Measurements from ENCODE around the gene MAP2K5.
A peak's percentile ranks its signal among the peaks of the same experiment; 100 is the strongest.

The MAP2K5 gene

DNA sequence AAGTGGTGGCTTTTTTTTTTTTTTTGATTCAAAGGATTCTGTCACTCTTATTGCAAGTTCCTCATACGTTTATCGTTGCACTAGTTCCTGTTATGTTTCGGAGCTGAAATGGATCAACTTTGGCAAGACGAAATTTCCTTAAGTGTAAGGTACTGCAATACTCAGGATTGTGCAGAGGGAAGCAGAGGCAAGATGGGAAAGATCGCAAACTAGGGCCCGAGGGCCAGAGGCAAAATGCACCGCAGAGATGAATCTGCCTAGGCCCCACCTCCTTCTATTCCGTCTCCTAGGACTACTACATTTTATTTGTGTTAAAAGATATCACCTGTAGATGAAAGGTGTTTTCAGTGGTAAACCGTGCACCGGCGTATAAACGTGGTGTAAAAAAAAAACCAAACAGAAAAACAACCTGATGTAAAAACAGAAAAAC, 297.0 kb downstream of the MAP2K5 start (continued):
- TF ChIP-seq, protein P1, sequence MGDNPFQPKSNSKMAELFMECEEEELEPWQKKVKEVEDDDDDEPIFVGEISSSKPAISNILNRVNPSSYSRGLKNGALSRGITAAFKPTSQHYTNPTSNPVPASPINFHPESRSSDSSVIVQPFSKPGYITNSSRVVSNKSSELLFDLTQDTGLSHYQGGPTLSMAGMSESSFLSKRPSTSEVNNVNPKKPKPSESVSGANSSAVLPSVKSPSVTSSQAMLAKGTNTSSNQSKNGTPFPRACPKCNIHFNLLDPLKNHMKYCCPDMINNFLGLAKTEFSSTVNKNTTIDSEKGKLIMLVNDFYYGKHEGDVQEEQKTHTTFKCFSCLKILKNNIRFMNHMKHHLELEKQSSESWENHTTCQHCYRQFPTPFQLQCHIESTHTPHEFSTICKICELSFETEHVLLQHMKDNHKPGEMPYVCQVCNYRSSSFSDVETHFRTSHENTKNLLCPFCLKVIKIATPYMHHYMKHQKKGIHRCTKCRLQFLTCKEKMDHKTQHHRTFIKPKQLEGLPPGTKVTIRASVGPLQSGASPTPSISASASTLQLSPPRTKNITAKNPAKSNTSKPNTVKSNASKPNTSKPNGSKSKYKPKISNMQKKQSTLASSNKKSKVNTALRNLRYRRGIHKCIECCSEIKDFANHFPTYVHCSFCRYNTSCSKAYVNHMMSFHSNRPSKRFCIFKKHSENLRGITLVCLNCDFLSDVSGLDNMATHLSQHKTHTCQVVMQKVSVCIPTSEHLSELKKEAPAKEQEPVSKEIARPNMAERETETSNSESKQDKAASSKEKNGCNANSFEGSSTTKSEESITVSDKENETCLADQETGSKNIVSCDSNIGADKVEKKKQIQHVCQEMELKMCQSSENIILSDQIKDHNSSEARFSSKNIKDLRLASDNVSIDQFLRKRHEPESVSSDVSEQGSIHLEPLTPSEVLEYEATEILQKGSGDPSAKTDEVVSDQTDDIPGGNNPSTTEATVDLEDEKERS (tag by site-specific recombination; IDR thresholded peaks at IDR 0.05) = no peak
- TF ChIP-seq ZNF266 (tag by site-specific recombination; IDR thresholded peaks at IDR 0.05; ENCODE audit: low read depth) (no peak), ZNF433 (tag by site-specific recombination; IDR thresholded peaks at IDR 0.05; ENCODE audit: low read depth) (no peak), ZNF23 (tag by site-specific recombination; IDR thresholded peaks at IDR 0.05; ENCODE audit: borderline replicate concordance) (no peak), ZNF639 (tag by site-specific recombination; IDR thresholded peaks at IDR 0.05) (no peak), ELK4 (IDR thresholded peaks at IDR 0.05; ENCODE audit: borderline replicate concordance, low read depth, low read length) (no peak), ZNF155 (tag by site-specific recombination; IDR thresholded peaks at IDR 0.05) (no peak), ZNF140 (tag by site-specific recombination; IDR thresholded peaks at IDR 0.05) (no peak; the same call in 1 of the 2 replicates), ZNF555 (tag by site-specific recombination; conservative IDR thresholded peaks at IDR 0.05) (no peak), ZNF621 (tag by site-specific recombination; IDR thresholded peaks at IDR 0.05) (no peak), ZNF664 (tag by site-specific recombination; IDR thresholded peaks at IDR 0.05) (no peak), ZFP69B (tag by site-specific recombination; IDR thresholded peaks at IDR 0.05) (peak; percentile 79), KLF9 (tag by site-specific recombination; IDR thresholded peaks at IDR 0.05; ENCODE audit: low read depth) (no peak), ZNF580 (tag by site-specific recombination; IDR thresholded peaks at IDR 0.05) (0 out of 2 replicates have a peak, but pooled peaks have one; percentile 1), ZNF843 (tag by site-specific recombination; IDR thresholded peaks at IDR 0.05) (no peak), ZNF37A (tag by site-specific recombination; IDR thresholded peaks at IDR 0.05) (no peak), ZIC2 (tag by site-specific recombination; IDR thresholded peaks at IDR 0.05) (no peak), ZSCAN18 (tag by site-specific recombination; IDR thresholded peaks at IDR 0.05) (no peak), ZBTB7A (tag by site-specific recombination; IDR thresholded peaks at IDR 0.05; ENCODE audit: low read depth) (no peak)
- TF ChIP-seq, protein P2, sequence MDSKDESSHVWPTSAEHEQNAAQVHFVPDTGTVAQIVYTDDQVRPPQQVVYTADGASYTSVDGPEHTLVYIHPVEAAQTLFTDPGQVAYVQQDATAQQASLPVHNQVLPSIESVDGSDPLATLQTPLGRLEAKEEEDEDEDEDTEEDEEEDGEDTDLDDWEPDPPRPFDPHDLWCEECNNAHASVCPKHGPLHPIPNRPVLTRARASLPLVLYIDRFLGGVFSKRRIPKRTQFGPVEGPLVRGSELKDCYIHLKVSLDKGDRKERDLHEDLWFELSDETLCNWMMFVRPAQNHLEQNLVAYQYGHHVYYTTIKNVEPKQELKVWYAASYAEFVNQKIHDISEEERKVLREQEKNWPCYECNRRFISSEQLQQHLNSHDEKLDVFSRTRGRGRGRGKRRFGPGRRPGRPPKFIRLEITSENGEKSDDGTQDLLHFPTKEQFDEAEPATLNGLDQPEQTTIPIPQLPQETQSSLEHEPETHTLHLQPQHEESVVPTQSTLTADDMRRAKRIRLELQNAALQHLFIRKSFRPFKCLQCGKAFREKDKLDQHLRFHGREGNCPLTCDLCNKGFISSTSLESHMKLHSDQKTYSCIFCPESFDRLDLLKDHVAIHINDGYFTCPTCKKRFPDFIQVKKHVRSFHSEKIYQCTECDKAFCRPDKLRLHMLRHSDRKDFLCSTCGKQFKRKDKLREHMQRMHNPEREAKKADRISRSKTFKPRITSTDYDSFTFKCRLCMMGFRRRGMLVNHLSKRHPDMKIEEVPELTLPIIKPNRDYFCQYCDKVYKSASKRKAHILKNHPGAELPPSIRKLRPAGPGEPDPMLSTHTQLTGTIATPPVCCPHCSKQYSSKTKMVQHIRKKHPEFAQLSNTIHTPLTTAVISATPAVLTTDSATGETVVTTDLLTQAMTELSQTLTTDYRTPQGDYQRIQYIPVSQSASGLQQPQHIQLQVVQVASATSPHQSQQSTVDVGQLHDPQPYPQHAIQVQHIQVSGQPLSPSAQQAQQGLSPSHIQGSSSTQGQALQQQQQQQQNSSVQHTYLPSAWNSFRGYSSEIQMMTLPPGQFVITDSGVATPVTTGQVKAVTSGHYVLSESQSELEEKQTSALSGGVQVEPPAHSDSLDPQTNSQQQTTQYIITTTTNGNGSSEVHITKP (tag by site-specific recombination; IDR thresholded peaks at IDR 0.05) = peak; percentile 26
- TF ChIP-seq, protein P3, sequence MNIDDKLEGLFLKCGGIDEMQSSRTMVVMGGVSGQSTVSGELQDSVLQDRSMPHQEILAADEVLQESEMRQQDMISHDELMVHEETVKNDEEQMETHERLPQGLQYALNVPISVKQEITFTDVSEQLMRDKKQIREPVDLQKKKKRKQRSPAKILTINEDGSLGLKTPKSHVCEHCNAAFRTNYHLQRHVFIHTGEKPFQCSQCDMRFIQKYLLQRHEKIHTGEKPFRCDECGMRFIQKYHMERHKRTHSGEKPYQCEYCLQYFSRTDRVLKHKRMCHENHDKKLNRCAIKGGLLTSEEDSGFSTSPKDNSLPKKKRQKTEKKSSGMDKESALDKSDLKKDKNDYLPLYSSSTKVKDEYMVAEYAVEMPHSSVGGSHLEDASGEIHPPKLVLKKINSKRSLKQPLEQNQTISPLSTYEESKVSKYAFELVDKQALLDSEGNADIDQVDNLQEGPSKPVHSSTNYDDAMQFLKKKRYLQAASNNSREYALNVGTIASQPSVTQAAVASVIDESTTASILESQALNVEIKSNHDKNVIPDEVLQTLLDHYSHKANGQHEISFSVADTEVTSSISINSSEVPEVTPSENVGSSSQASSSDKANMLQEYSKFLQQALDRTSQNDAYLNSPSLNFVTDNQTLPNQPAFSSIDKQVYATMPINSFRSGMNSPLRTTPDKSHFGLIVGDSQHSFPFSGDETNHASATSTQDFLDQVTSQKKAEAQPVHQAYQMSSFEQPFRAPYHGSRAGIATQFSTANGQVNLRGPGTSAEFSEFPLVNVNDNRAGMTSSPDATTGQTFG (tag by site-specific recombination; IDR thresholded peaks at IDR 0.05; ENCODE audit: borderline replicate concordance) = no peak
- TF ChIP-seq, protein P4, sequence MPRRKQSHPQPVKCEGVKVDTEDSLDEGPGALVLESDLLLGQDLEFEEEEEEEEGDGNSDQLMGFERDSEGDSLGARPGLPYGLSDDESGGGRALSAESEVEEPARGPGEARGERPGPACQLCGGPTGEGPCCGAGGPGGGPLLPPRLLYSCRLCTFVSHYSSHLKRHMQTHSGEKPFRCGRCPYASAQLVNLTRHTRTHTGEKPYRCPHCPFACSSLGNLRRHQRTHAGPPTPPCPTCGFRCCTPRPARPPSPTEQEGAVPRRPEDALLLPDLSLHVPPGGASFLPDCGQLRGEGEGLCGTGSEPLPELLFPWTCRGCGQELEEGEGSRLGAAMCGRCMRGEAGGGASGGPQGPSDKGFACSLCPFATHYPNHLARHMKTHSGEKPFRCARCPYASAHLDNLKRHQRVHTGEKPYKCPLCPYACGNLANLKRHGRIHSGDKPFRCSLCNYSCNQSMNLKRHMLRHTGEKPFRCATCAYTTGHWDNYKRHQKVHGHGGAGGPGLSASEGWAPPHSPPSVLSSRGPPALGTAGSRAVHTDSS (tag by site-specific recombination; IDR thresholded peaks at IDR 0.05) = no peak; the same call in 1 of the 2 replicates
- TF ChIP-seq, protein P5, sequence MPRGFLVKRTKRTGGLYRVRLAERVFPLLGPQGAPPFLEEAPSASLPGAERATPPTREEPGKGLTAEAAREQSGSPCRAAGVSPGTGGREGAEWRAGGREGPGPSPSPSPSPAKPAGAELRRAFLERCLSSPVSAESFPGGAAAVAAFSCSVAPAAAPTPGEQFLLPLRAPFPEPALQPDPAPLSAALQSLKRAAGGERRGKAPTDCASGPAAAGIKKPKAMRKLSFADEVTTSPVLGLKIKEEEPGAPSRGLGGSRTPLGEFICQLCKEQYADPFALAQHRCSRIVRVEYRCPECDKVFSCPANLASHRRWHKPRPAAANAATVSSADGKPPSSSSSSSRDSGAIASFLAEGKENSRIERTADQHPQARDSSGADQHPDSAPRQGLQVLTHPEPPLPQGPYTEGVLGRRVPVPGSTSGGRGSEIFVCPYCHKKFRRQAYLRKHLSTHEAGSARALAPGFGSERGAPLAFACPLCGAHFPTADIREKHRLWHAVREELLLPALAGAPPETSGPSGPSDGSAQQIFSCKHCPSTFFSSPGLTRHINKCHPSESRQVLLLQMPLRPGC (tag by site-specific recombination; IDR thresholded peaks at IDR 0.05) = 0 out of 2 replicates have a peak, but pooled peaks have one; percentile 42
